Endodermal cell (in vitro differentiated cells): ENCODE data around the gene APOBEC3G. TPM values are rescaled to one million over a fixed set of nuclear protein-coding genes. Genes with fewer than 3 reads are reported as not detected.

Source experiments
- DNase-seq: peaks from one replicate; pipeline ENCODE4 v3.0.0-alpha.2; 2017
- H3K27ac ChIP-seq: 2 replicates; pipeline ENCODE4 v1.5.1; 2013; ENCODE audit warnings: mild to moderate bottlenecking, low read depth, low read length, moderate library complexity
- H3K27me3 ChIP-seq: 2 replicates; pipeline ENCODE4 v1.6.1; 2013; ENCODE audit warnings: mild to moderate bottlenecking, low read length, moderate library complexity; ENCODE audit not compliant: insufficient read depth, control insufficient read depth, poor library complexity, severe bottlenecking
- H3K36me3 ChIP-seq: 2 replicates; pipeline ENCODE4 v1.7.0; 2013; ENCODE audit warnings: mild to moderate bottlenecking, low read length, moderate library complexity; ENCODE audit not compliant: control insufficient read depth, insufficient read depth
- H3K4me1 ChIP-seq: one replicate; pipeline ENCODE4 v1.7.0; 2013; ENCODE audit warnings: low read length; ENCODE audit not compliant: control insufficient read depth, insufficient read depth
- H3K4me3 ChIP-seq: 2 replicates; pipeline ENCODE4 v1.5.1; 2013; ENCODE audit warnings: mild to moderate bottlenecking, low read length, moderate library complexity
- H3K9ac ChIP-seq: 2 replicates; pipeline ENCODE4 v1.6.1; 2013; ENCODE audit warnings: mild to moderate bottlenecking, low read length, moderate library complexity; ENCODE audit not compliant: poor library complexity, severe bottlenecking; ENCODE audit errors: extremely low read depth
- H3K9me3 ChIP-seq: 2 replicates; pipeline ENCODE4 v1.6.1; 2013; ENCODE audit warnings: mild to moderate bottlenecking, low read length, moderate library complexity; ENCODE audit not compliant: control insufficient read depth
- H3K27ac Mint-ChIP-seq: 2 replicates; pipeline ENCODE4 v1.8.0; 2020; ENCODE audit warnings: mixed read lengths
- H3K27me3 Mint-ChIP-seq: 2 replicates; pipeline ENCODE4 v1.8.0; 2021; ENCODE audit warnings: mild to moderate bottlenecking, mixed read lengths; ENCODE audit not compliant: insufficient read depth
- H3K36me3 Mint-ChIP-seq: 2 replicates; pipeline ENCODE4 v1.8.0; 2020; ENCODE audit warnings: low read depth, mixed read lengths
- H3K4me1 Mint-ChIP-seq: 2 replicates; pipeline ENCODE4 v1.8.0; 2020; ENCODE audit warnings: mixed read lengths
- H3K4me3 Mint-ChIP-seq: 2 replicates; pipeline ENCODE4 v1.8.0; 2020; ENCODE audit warnings: mild to moderate bottlenecking, moderate library complexity, mixed read lengths
- H3K9me3 Mint-ChIP-seq: 2 replicates; pipeline ENCODE4 v1.8.0; 2020; ENCODE audit warnings: mild to moderate bottlenecking, mixed read lengths
- CTCF ChIP-seq: fragments of 200-600 bp; sonication (generic); conservative IDR thresholded peaks from 2 replicates; pipeline ENCODE4 v1.5.0; 2021; ENCODE audit warnings: antibody characterized with exemption, mild to moderate bottlenecking
- WGBS, 2 experiments: methylation state at CpG; one replicate each; pipeline versions ENCODE4 v1.1.5 to v1.1.7; 2013; ENCODE audit warnings: missing lambda C conversion rate in 2 of 2, mixed read lengths in 1 of 2; ENCODE audit not compliant: insufficient coverage in 1 of 2, insufficient read length in 1 of 2; 5-methylcytosine and 5-hydroxymethylcytosine counted together
- total RNA-seq, 2 donors: library from RNA; stranded (reverse); fragmentation: NEBNext Ultra II Directional in 1 of 2; extraction: Animal tissue kit (Norgen Biotek cat#: 25700) in 1 of 2; gene quantifications; 2 replicates in 1 of 2; 3 replicates in 1 of 2; pipeline ENCODE4 v1.2.1, GENCODE V29; 2021

APOBEC3G gene
- total RNA-seq, 2 donors from 2014 or later = 8.7 to 19.7 TPM

DNA sequence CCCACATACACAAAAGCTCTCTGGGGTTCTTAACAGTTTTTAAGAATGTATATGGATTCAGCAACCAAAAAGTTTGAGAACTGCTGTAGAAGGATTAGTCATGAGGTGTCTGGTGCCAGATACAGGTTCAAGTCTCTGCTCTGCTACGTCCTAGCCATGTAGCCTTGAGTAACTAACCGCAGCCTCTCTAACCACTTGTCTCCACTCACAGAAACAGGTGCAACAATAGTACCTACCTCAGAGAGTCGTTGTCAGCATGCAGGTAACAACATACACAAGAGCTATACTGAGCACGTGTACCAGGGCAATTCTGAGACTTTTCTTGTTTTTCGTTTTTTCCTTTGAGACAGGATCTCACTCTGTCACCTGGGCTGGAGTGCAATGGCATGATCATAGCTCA lies 48.5 kb downstream of the APOBEC3G start:
- H3K27ac ChIP-seq = no peak overlapping the region
- 93 to 97% methylated on average over 5 of the region's 5 CpGs for WGBS, 2 experiments
- H3K9me3 Mint-ChIP-seq = peaks cover 2% of the 10 kb centered on the region
- DNase-seq = no peak
- no peak overlapping the region for H3K4me3 ChIP-seq
- H3K27me3 ChIP-seq = no peaks in the 10 kb centered on the region
- no peaks in the 10 kb centered on the region for H3K36me3 Mint-ChIP-seq
- no peak overlapping the region for H3K4me3 Mint-ChIP-seq
- TF ChIP-seq CTCF = no peak
- H3K4me1 ChIP-seq = peaks cover 4% of the 10 kb centered on the region
- no peak overlapping the region for H3K27ac Mint-ChIP-seq
- peaks cover 8% of the 10 kb centered on the region for H3K4me1 Mint-ChIP-seq
- H3K9me3 ChIP-seq = no peaks in the 10 kb centered on the region
- H3K27me3 Mint-ChIP-seq = peaks cover 8% of the 10 kb centered on the region
- H3K9ac ChIP-seq = no peak overlapping the region
- no peaks in the 10 kb centered on the region for H3K36me3 ChIP-seq

- Mint-ChIP-seq H3K4me3 (no peak overlapping the region), H3K27ac (no peak overlapping the region), H3K27me3 (peaks cover 8% of the 10 kb centered on the region), H3K4me1 (peaks cover 16% of the 10 kb centered on the region), H3K36me3 (no peaks in the 10 kb centered on the region), H3K9me3 (peaks cover 2% of the 10 kb centered on the region)
- 96 to 100% methylated on average over 3 to 6 of the region's 6 CpGs for WGBS, 2 experiments
- H3K9ac ChIP-seq = no peak overlapping the region
- H3K27me3 ChIP-seq = no peaks in the 10 kb centered on the region
- H3K9me3 ChIP-seq = no peaks in the 10 kb centered on the region
- H3K4me3 ChIP-seq = no peak overlapping the region
- no peak for TF ChIP-seq CTCF
- DNase-seq = no peak
- H3K4me1 ChIP-seq = peaks cover 9% of the 10 kb centered on the region
- no peaks in the 10 kb centered on the region for H3K36me3 ChIP-seq
- H3K27ac ChIP-seq = no peak overlapping the region
Measured at GRCh38 chr22:39128508-39128907, 51.4 kb downstream of the APOBEC3G start.

DNA sequence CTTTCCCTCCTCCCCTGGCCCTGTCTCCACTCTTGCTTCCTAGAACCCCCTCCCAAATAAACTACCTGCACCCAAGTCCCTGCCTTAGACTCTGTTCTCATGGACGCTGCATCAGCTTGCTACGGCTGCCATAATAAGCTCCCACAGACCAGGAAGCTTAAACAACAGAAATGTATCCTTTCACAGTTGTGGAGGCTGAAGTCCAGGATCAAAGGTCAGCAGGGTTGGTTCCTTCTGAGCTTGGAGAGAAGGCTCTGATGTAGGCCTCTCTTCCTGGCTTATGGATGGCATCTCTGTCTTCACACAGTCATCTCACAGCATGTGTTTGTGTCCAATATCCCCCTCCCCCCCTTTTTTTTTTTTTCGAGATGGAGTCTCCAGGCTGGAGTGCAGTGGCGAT lies 52.0 kb downstream of the APOBEC3G start:
- Mint-ChIP-seq H3K27me3 (peaks cover 8% of the 10 kb centered on the region), H3K4me3 (no peak overlapping the region)

More for the DNA sequence above, 52.0 kb downstream of the APOBEC3G start:
- Histone ChIP-seq H3K4me3 (no peak overlapping the region), H3K9ac (no peak overlapping the region), H3K9me3 (no peaks in the 10 kb centered on the region), H3K36me3 (no peaks in the 10 kb centered on the region), H3K4me1 (peaks cover 9% of the 10 kb centered on the region), H3K27me3 (no peaks in the 10 kb centered on the region), H3K27ac (no peak overlapping the region)
- Mint-ChIP-seq H3K4me1 (peaks cover 14% of the 10 kb centered on the region), H3K9me3 (peaks cover 2% of the 10 kb centered on the region), H3K27ac (no peak overlapping the region), H3K36me3 (no peaks in the 10 kb centered on the region)
- 85 to 100% methylated on average over 3 to 4 of the region's 4 CpGs for WGBS, 2 experiments
- DNase-seq = no peak
- no peak for TF ChIP-seq CTCF
